ENCODE measurements around the gene GPATCH2L. TPM values are rescaled to one million over a fixed set of nuclear protein-coding genes. Genes with fewer than 3 reads are reported as not detected.

The GPATCH2L gene
- polyA plus RNA-seq, 4 donors, result 3.4 to 23.7 (median 5.5) TPM

GRCh38 chr14:76117789-76118484 lies 33.8 kb upstream of the GPATCH2L start:
- no peak overlapping the region for H3K4me3 ChIP-seq (ENCODE audit: low read depth in 1 of 3, low read length in 3 of 3)
- no peaks in the 10 kb centered on the region for H3K4me1 ChIP-seq (ENCODE audit: control insufficient read depth in 3 of 3, insufficient read depth in 2 of 3, low read depth in 1 of 3, low read length in 2 of 3)
- DNase-seq (no peak), FAIRE-seq (no peak)
- 52 to 67% (median 62%) methylated on average over 16 of the region's 16 CpGs for WGBS, 3 donors
- peaks cover 0 to 2% (median 0%) of the 10 kb centered on the region in 3 donors for H3K27me3 ChIP-seq (ENCODE audit: control insufficient read depth in 3 of 3, insufficient read depth in 3 of 3, low read length in 3 of 3)
- H3K9me3 ChIP-seq (ENCODE audit: control insufficient read depth in 2 of 2, insufficient read depth in 1 of 2, low read depth in 1 of 2, low read length in 1 of 2), result no peaks in the 10 kb centered on the region
- H3K27ac ChIP-seq (ENCODE audit: low read depth in 1 of 3, low read length in 2 of 3), result no peak overlapping the region
- no peaks in the 10 kb centered on the region for H3K36me3 ChIP-seq (ENCODE audit: control insufficient read depth in 3 of 3, insufficient read depth in 2 of 3, low read depth in 1 of 3, low read length in 3 of 3)

DNA sequence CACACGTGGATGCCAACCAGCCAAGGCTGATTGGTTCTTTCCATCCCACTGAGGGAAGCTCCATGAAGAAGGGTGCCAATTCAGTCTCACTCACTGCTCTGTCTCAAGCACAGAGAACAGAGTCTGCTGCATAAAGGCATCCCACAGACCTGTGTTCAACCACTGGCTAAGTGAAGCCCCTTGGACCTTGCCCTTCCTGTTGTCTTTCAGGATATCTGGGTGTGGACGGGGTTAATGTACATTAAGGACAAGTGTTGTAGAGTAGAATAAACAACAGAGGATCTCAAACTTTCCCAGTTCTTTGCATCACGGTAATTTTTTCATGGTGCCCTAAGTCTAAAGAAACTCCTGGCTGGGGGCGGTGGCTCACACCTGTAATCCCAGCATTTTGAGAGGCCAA lies 33.1 kb upstream of the GPATCH2L start:
- WGBS, 3 donors, result 44 to 64% (median 58%) methylated on average over 4 of the region's 4 CpGs
- H3K9me3 ChIP-seq (ENCODE audit: control insufficient read depth in 2 of 2, insufficient read depth in 1 of 2, low read depth in 1 of 2, low read length in 1 of 2), result no peaks in the 10 kb centered on the region
- H3K36me3 ChIP-seq (ENCODE audit: control insufficient read depth in 3 of 3, insufficient read depth in 2 of 3, low read depth in 1 of 3, low read length in 3 of 3), result no peaks in the 10 kb centered on the region
- H3K4me1 ChIP-seq (ENCODE audit: control insufficient read depth in 3 of 3, insufficient read depth in 2 of 3, low read depth in 1 of 3, low read length in 2 of 3), result no peaks in the 10 kb centered on the region
- H3K27me3 ChIP-seq (ENCODE audit: control insufficient read depth in 3 of 3, insufficient read depth in 3 of 3, low read length in 3 of 3), result no peaks in the 10 kb centered on the region
- H3K4me3 ChIP-seq (ENCODE audit: low read depth in 1 of 3, low read length in 3 of 3), result no peak overlapping the region
- DNase-seq (no peak), FAIRE-seq (no peak)
- no peak overlapping the region for H3K27ac ChIP-seq (ENCODE audit: low read depth in 1 of 3, low read length in 2 of 3)

DNA sequence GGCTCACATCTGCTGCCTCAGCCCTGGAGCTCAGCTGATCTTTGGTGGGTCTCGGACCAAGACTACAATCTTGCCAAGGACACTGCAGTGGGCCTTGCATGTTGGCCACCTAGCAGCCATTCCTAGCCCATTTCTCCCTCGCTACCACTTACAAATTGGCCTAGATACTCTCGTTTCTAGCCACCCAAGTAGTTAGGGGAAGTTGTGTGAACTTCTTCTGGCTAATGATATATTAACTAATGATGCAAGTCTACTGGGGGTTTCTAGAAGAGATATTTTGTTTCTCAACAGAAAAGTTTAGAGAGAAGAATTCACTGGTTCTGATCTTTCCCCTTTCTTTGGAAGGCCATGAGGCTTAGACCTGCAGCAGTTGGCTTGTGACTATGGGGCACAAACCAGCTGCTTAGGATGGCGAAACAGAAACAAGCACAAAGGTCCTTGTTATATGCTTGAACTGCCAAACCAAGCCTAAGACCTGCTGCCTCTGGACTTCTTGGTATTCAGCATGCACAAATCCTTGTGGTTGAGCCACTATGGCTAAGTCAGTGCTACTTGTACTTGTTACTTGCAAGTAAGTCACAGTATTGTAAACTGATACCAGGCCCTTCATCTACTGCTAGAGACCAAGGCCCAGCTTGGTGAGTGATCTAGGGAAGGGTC lies 30.5 kb upstream of the GPATCH2L start:
- Histone ChIP-seq H3K9me3 (ENCODE audit: control insufficient read depth in 2 of 2, insufficient read depth in 1 of 2, low read depth in 1 of 2, low read length in 1 of 2) (no peaks in the 10 kb centered on the region), H3K4me1 (ENCODE audit: control insufficient read depth in 3 of 3, insufficient read depth in 2 of 3, low read depth in 1 of 3, low read length in 2 of 3) (no peaks in the 10 kb centered on the region), H3K4me3 (ENCODE audit: low read depth in 1 of 3, low read length in 3 of 3) (no peak overlapping the region), H3K36me3 (ENCODE audit: control insufficient read depth in 3 of 3, insufficient read depth in 2 of 3, low read depth in 1 of 3, low read length in 3 of 3) (no peaks in the 10 kb centered on the region), H3K27me3 (ENCODE audit: control insufficient read depth in 3 of 3, insufficient read depth in 3 of 3, low read length in 3 of 3) (no peaks in the 10 kb centered on the region), H3K27ac (ENCODE audit: low read depth in 1 of 3, low read length in 2 of 3) (no peak overlapping the region)
- no peak for DNase-seq
- WGBS, 3 donors, result 68 to 85% (median 72%) methylated on average over 4 of the region's 4 CpGs
- FAIRE-seq, result no peak

GRCh38 chr14:76123426-76124225 lies 28.1 kb upstream of the GPATCH2L start:
- no peak for FAIRE-seq
- Histone ChIP-seq H3K4me3 (ENCODE audit: low read depth in 1 of 3, low read length in 3 of 3) (no peak overlapping the region), H3K27ac (ENCODE audit: low read depth in 1 of 3, low read length in 2 of 3) (no peak overlapping the region), H3K9me3 (ENCODE audit: control insufficient read depth in 2 of 2, insufficient read depth in 1 of 2, low read depth in 1 of 2, low read length in 1 of 2) (no peaks in the 10 kb centered on the region), H3K4me1 (ENCODE audit: control insufficient read depth in 3 of 3, insufficient read depth in 2 of 3, low read depth in 1 of 3, low read length in 2 of 3) (no peaks in the 10 kb centered on the region), H3K36me3 (ENCODE audit: control insufficient read depth in 3 of 3, insufficient read depth in 2 of 3, low read depth in 1 of 3, low read length in 3 of 3) (no peaks in the 10 kb centered on the region), H3K27me3 (ENCODE audit: control insufficient read depth in 3 of 3, insufficient read depth in 3 of 3, low read length in 3 of 3) (peaks cover 0 to 3% (median 0%) of the 10 kb centered on the region in 3 donors)
- 73 to 76% (median 73%) methylated on average over 10 of the region's 10 CpGs for WGBS, 3 donors
- DNase-seq, result no peak

- Histone ChIP-seq H3K27me3 (ENCODE audit: control insufficient read depth in 3 of 3, insufficient read depth in 3 of 3, low read length in 3 of 3) (peaks cover 0 to 3% (median 1%) of the 10 kb centered on the region in 3 donors), H3K4me1 (ENCODE audit: control insufficient read depth in 3 of 3, insufficient read depth in 2 of 3, low read depth in 1 of 3, low read length in 2 of 3) (no peaks in the 10 kb centered on the region), H3K27ac (ENCODE audit: low read depth in 1 of 3, low read length in 2 of 3) (no peak overlapping the region), H3K36me3 (ENCODE audit: control insufficient read depth in 3 of 3, insufficient read depth in 2 of 3, low read depth in 1 of 3, low read length in 3 of 3) (no peaks in the 10 kb centered on the region), H3K9me3 (ENCODE audit: control insufficient read depth in 2 of 2, insufficient read depth in 1 of 2, low read depth in 1 of 2, low read length in 1 of 2) (no peaks in the 10 kb centered on the region), H3K4me3 (ENCODE audit: low read depth in 1 of 3, low read length in 3 of 3) (no peak overlapping the region)
- DNase-seq, result no peak
- FAIRE-seq, result no peak
- WGBS, 3 donors, result 69 to 73% (median 72%) methylated on average over 8 of the region's 8 CpGs
Measured at GRCh38 chr14:76125511-76125910, 26.2 kb upstream of the GPATCH2L start.

DNA sequence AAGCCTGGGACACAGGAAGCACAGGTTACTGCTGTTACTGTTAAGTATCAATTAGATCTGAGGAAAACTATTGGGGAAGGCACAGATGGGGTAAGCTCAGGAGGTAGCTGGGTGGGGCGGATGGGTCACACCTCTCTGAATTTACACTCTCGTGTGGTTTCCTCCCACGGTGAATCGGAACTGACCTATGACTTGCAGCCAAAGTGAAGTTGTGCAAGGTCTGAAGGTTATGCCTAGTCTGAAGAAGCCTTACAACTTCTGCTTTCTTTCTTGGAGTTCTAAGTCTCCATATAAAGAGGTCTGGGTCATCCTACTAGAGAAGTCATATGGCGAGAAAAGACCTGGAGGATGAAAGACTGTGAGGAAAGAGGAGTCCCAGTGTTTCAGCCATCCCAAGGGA lies 25.6 kb upstream of the GPATCH2L start:
- no peak for DNase-seq
- Histone ChIP-seq H3K4me1 (ENCODE audit: control insufficient read depth in 3 of 3, insufficient read depth in 2 of 3, low read depth in 1 of 3, low read length in 2 of 3) (no peaks in the 10 kb centered on the region), H3K27me3 (ENCODE audit: control insufficient read depth in 3 of 3, insufficient read depth in 3 of 3, low read length in 3 of 3) (peaks cover 0 to 6% (median 5%) of the 10 kb centered on the region in 3 donors), H3K4me3 (ENCODE audit: low read depth in 1 of 3, low read length in 3 of 3) (no peak overlapping the region), H3K36me3 (ENCODE audit: control insufficient read depth in 3 of 3, insufficient read depth in 2 of 3, low read depth in 1 of 3, low read length in 3 of 3) (no peaks in the 10 kb centered on the region), H3K27ac (ENCODE audit: low read depth in 1 of 3, low read length in 2 of 3) (no peak overlapping the region), H3K9me3 (ENCODE audit: control insufficient read depth in 2 of 2, insufficient read depth in 1 of 2, low read depth in 1 of 2, low read length in 1 of 2) (no peaks in the 10 kb centered on the region)
- 74 to 76% (median 75%) methylated on average over 5 of the region's 5 CpGs for WGBS, 3 donors
- FAIRE-seq, result no peak

DNA sequence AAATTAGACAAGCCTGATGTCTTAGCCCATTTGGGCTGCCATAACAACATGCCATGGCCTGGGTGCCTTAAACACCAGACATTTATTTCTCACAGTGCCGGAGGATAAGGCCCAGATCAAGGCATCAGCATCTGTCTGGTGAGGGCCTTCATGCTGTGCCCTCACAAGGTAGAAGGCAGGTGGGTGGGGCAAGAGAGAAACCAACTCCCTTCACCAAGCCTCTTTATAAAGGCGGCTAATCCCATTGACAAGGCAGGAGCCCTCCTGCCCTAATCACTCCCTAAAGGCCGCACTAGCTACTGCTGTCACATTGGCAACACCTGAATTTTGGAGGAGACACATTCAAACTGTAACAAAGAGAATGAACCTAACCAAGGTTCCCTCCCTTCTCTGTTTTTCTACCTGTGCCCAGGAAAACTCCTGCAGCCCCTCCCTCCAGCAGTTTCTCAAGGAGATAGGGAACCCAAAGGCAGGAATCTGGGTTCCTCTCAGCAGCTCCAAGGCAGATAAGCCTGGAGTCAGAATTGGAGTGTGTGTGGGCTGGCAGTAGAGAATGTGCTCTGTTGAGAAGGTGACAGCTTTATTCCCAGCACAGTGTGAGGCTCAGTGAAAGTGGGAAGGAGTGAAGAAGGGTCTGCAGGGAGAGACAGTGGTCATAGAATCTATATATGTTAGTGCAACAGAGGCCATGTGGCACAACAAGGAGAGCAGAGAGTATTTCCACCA lies 21.7 kb upstream of the GPATCH2L start:
- FAIRE-seq (no peak), DNase-seq (no peak)
- no peaks in the 10 kb centered on the region for H3K4me1 ChIP-seq (ENCODE audit: control insufficient read depth in 3 of 3, insufficient read depth in 2 of 3, low read depth in 1 of 3, low read length in 2 of 3)
- whole genome bisulfite sequencing, 3 donors, result 40 to 51% (median 45%) methylated on average over 3 of the region's 3 CpGs
- H3K36me3 ChIP-seq (ENCODE audit: control insufficient read depth in 3 of 3, insufficient read depth in 2 of 3, low read depth in 1 of 3, low read length in 3 of 3), result no peaks in the 10 kb centered on the region
- peaks cover 2 to 28% (median 15%) of the 10 kb centered on the region in 3 donors for H3K27me3 ChIP-seq (ENCODE audit: control insufficient read depth in 3 of 3, insufficient read depth in 3 of 3, low read length in 3 of 3)
- H3K4me3 ChIP-seq (ENCODE audit: low read depth in 1 of 3, low read length in 3 of 3), result no peak overlapping the region
- no peaks in the 10 kb centered on the region for H3K9me3 ChIP-seq (ENCODE audit: control insufficient read depth in 2 of 2, insufficient read depth in 1 of 2, low read depth in 1 of 2, low read length in 1 of 2)
- no peak overlapping the region for H3K27ac ChIP-seq (ENCODE audit: low read depth in 1 of 3, low read length in 2 of 3)

Measured in small intestine (tissue), 7 donors.